ENCODE measurements around the gene SNHG17. TPM values are rescaled to one million over a fixed set of nuclear protein-coding genes. Genes with fewer than 3 reads are reported as not detected.
"Not testable (repeated sequence)": the region's sequence is repeated elsewhere in the genome, so short reads cannot be mapped to it uniquely, and the experiment has no call there.

The SNHG17 gene
- total and polyA plus RNA-seq, 12 donors, result 6.4 to 68.0 (median 22.3) TPM

DNA sequence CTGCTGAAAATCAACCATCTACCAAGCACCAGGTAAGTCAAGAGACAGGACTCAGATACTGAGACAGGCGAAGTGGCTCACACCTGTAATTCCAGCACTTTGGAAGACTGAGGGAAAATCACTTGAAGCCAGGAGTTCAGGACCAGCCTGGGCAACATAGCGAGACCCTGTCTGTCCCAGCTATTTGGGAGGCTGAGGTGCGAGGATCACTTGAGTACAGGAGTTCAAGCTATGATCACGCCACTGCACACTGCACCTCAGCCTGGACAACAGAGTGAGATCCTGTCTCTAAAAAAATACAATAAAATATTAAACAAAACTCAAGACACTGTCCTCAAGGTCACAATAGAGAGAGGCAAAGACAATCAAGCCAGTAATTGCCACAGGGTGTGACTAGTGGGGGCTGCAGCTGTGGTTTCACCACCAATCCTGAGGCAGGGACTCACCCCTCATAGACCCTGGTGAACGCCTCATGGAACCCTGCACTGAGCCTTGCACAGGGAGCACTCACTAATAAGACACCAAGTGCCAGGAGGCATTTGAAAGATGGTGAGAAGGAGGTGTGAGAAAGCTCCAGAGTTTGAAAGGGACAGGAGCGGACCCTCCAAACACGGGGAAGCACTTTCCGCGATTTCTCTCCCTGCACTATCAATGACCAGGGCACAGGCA is 1.7 kb downstream of the SNHG17 start:
- peak overlapping the region in 1 of 4 donors; percentile 81 for H3K4me3 ChIP-seq
- no peak for DNase-seq
- H3K27ac ChIP-seq, result peak overlapping the region in 2 of 5 donors; percentile 87 to 88
- H3K27me3 ChIP-seq, result no peaks in the 10 kb centered on the region
- no peak for TF ChIP-seq POLR2A (IDR thresholded peaks at IDR 0.05)
- TF ChIP-seq, protein P1, sequence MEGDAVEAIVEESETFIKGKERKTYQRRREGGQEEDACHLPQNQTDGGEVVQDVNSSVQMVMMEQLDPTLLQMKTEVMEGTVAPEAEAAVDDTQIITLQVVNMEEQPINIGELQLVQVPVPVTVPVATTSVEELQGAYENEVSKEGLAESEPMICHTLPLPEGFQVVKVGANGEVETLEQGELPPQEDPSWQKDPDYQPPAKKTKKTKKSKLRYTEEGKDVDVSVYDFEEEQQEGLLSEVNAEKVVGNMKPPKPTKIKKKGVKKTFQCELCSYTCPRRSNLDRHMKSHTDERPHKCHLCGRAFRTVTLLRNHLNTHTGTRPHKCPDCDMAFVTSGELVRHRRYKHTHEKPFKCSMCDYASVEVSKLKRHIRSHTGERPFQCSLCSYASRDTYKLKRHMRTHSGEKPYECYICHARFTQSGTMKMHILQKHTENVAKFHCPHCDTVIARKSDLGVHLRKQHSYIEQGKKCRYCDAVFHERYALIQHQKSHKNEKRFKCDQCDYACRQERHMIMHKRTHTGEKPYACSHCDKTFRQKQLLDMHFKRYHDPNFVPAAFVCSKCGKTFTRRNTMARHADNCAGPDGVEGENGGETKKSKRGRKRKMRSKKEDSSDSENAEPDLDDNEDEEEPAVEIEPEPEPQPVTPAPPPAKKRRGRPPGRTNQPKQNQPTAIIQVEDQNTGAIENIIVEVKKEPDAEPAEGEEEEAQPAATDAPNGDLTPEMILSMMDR (IDR thresholded peaks at IDR 0.05), result no peak
- intact Hi-C loops (cut with DNase I), result no loop called here
- peaks cover 0 to 53% of the 10 kb centered on the region in 2 donors for H3K36me3 ChIP-seq (replicated peaks in 1 of 2)
- no peaks in the 10 kb centered on the region for H3K9me3 ChIP-seq (replicated peaks in 1 of 3)
- 87 to 93% (median 89%) methylated on average over 9 of the region's 9 CpGs for WGBS, 4 donors
- peaks cover 6 to 19% of the 10 kb centered on the region in 2 donors for H3K4me1 ChIP-seq (replicated peaks in 1 of 2)

DNA sequence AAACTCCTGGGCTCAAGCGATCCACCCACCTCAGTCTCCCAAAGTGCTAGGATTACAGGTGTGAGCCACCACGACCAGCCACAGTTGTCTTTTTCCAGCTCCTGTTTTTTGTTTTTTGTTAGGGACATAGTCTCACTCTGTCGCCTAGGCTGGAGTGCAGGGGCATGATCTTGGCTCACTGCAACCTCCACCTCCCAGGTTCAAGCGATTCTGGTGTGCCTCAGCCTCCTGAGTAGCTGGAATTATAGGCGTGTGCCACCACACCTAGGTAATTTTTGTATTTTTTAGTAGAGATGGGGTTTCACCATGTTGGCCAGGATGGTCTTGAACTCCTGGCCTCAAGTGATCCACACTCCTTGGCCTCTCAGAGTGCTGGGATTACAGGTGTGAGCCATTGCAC is 2.3 kb downstream of the SNHG17 start:
- H3K27ac ChIP-seq; DNase-seq; H3K4me3 ChIP-seq; H3K27me3 ChIP-seq; H3K9me3 ChIP-seq (replicated peaks in 1 of 3); intact Hi-C loops (cut with DNase I): not testable (repeated sequence)
- peaks cover 0 to 58% of the 10 kb centered on the region in 2 donors for H3K36me3 ChIP-seq (replicated peaks in 1 of 2)
- peaks cover 6 to 19% of the 10 kb centered on the region in 2 donors for H3K4me1 ChIP-seq (replicated peaks in 1 of 2)
- WGBS, 4 donors, result 93 to 99% (median 95%) methylated on average over 5 of the region's 5 CpGs

DNA sequence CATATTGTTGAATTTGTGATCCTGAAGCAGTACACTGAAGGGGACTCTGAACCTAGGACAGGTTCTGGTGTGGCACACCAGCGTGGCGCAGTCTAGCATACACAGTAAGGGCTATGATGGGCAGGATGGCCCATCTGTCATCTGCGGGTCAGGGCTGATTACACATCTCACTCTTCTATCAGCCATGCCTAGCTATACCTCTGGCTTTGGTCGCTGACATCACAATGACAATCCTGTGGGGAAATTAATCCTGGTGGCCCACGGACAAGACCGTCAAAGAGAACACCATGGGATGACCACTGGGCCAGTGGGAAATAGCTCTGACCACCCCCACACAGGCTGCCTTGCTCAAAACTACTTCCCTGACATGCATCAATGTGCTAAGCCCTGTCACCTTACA is 2.8 kb downstream of the SNHG17 start:
- no peak overlapping the region for H3K4me3 ChIP-seq
- TF ChIP-seq, protein P1 (IDR thresholded peaks at IDR 0.05), result no peak
- no peak for TF ChIP-seq POLR2A (IDR thresholded peaks at IDR 0.05)
- peaks cover 0 to 64% of the 10 kb centered on the region in 2 donors for H3K36me3 ChIP-seq (replicated peaks in 1 of 2)
- no peaks in the 10 kb centered on the region for H3K9me3 ChIP-seq (replicated peaks in 1 of 3)
- H3K4me1 ChIP-seq (replicated peaks in 1 of 2), result peaks cover 6 to 25% of the 10 kb centered on the region in 2 donors
- WGBS, 4 donors, result 82 to 98% (median 96%) methylated on average over 3 to 6 of the region's 6 CpGs
- DNase-seq, result no peak
- H3K27me3 ChIP-seq, result no peaks in the 10 kb centered on the region
- intact Hi-C loops (cut with DNase I), result no loop called here
- no peak overlapping the region for H3K27ac ChIP-seq

DNA sequence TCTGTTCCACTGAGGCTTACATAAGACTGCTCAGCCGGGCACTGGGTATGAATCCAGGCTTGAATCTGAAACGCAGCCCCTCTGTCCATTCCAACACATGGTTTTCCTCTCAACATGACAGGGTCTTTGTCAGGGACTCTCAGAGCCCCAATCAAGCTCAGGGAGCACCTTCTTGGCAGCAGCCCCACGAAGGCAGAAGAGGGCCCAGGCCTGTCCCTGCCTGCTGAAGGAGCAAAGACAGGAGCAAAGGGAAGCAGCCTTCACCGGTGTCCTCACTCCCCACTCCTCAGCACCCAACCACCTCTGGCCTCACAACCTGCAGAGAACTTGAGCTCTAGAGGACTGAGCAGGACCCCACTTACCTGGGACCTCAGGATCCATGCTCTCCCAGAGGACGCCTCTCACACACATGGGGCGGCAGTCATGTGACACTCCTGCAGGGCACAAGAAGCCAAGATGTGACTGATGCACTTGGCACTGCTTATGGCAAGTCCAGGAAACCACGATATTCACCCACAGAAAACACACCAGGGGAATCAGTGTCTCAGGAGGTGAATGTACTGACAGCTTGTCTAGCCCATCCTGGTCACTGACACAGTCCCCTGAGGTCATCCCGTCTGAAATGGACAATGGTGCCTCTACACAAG is 4.3 kb downstream of the SNHG17 start:
- TF ChIP-seq, protein P1 (IDR thresholded peaks at IDR 0.05), result no peak
- no peak for TF ChIP-seq POLR2A (IDR thresholded peaks at IDR 0.05)
- no peaks in the 10 kb centered on the region for H3K27me3 ChIP-seq

More for the DNA sequence above, 4.3 kb downstream of the SNHG17 start:
- H3K27ac ChIP-seq, result no peak overlapping the region
- peaks cover 6 to 36% of the 10 kb centered on the region in 2 donors for H3K4me1 ChIP-seq (replicated peaks in 1 of 2)
- peaks cover 0 to 78% of the 10 kb centered on the region in 2 donors for H3K36me3 ChIP-seq (replicated peaks in 1 of 2)
- DNase-seq, result peak in 3 of 7 donors; percentile 41 to 45 (median 44)
- H3K9me3 ChIP-seq (replicated peaks in 1 of 3), result no peaks in the 10 kb centered on the region
- no peak overlapping the region for H3K4me3 ChIP-seq
- intact Hi-C loops (cut with DNase I), result no loop called here
- 80 to 93% (median 84%) methylated on average over 4 to 8 of the region's 8 CpGs for WGBS, 4 donors
